ENCODE data around the gene PRDM2.
"Not testable (repeated sequence)": the region's sequence is repeated elsewhere in the genome, so short reads cannot be mapped to it uniquely, and the experiment has no call there.

- not testable (repeated sequence) for TF ChIP-seq ZFP69B (tag by site-specific recombination; IDR thresholded peaks at IDR 0.05); TCF7L2 (IDR thresholded peaks at IDR 0.05; ENCODE audit: borderline replicate concordance, low read depth, low read length); CTCF (tag by site-specific recombination; IDR thresholded peaks at IDR 0.05); ZNF610 (tag by site-specific recombination; IDR thresholded peaks at IDR 0.05; ENCODE audit: borderline replicate concordance); ZNF600 (tag by site-specific recombination; IDR thresholded peaks at IDR 0.05); PATZ1 (tag by site-specific recombination; IDR thresholded peaks at IDR 0.05); ZNF169 (tag by site-specific recombination; IDR thresholded peaks at IDR 0.05); ZNF175 (tag by site-specific recombination; IDR thresholded peaks at IDR 0.05); ZNF362 (tag by site-specific recombination; IDR thresholded peaks at IDR 0.05); PBX3 (CRISPR knock-in tag; IDR thresholded peaks at IDR 0.05); KLF9 (tag by site-specific recombination; IDR thresholded peaks at IDR 0.05; ENCODE audit: low read depth); PRDM1 (tag by site-specific recombination; IDR thresholded peaks at IDR 0.05); ZNF302 (tag by site-specific recombination; IDR thresholded peaks at IDR 0.05; ENCODE audit: low read depth); ZNF324 (tag by site-specific recombination; IDR thresholded peaks at IDR 0.05)
These were observed 15.8 kb downstream of the PRDM2 start for GRCh38 chr1:13715616-13716287.

Data from HEK293 (cell line).